Measurements from ENCODE around the gene GREB1. TPM values are rescaled to one million over a fixed set of nuclear protein-coding genes. Genes with fewer than 3 reads are reported as not detected.

The GREB1 gene
- total RNA-seq, 6 donors from 2014 or later: 0.39 to 5.4 (median 1.6) TPM

- Histone ChIP-seq H3K27ac (no peak overlapping the region), H3K4me3 (no peak overlapping the region), H3K27me3 (no peaks in the 10 kb centered on the region), H3K36me3 (no peaks in the 10 kb centered on the region), H3K9me3 (no peaks in the 10 kb centered on the region), H3K4me1 (no peaks in the 10 kb centered on the region)
- DNase-seq (no peak), ATAC-seq (ENCODE audit: low FRiP score in 2 of 2) (no peak)
- no peak for TF ChIP-seq POLR2AphosphoS5 (IDR thresholded peaks at IDR 0.05)
- no peak for TF ChIP-seq EP300 (IDR thresholded peaks at IDR 0.05)
- no peak for TF ChIP-seq POLR2A (IDR thresholded peaks at IDR 0.05)
- TF ChIP-seq, protein P1, sequence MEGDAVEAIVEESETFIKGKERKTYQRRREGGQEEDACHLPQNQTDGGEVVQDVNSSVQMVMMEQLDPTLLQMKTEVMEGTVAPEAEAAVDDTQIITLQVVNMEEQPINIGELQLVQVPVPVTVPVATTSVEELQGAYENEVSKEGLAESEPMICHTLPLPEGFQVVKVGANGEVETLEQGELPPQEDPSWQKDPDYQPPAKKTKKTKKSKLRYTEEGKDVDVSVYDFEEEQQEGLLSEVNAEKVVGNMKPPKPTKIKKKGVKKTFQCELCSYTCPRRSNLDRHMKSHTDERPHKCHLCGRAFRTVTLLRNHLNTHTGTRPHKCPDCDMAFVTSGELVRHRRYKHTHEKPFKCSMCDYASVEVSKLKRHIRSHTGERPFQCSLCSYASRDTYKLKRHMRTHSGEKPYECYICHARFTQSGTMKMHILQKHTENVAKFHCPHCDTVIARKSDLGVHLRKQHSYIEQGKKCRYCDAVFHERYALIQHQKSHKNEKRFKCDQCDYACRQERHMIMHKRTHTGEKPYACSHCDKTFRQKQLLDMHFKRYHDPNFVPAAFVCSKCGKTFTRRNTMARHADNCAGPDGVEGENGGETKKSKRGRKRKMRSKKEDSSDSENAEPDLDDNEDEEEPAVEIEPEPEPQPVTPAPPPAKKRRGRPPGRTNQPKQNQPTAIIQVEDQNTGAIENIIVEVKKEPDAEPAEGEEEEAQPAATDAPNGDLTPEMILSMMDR (IDR thresholded peaks at IDR 0.05): no peak
- 89 to 91% methylated on average over 9 to 14 of the region's 14 CpGs for WGBS, 2 donors
Measured at GRCh38 chr2:11566383-11566782, 32.5 kb downstream of the GREB1 start.

- WGBS, 2 donors: 93 to 94% methylated on average over 8 of the region's 8 CpGs
- DNase-seq (peak in 1 of 2 donors; percentile 10), ATAC-seq (ENCODE audit: low FRiP score in 2 of 2) (no peak)
- no peak for TF ChIP-seq POLR2A (IDR thresholded peaks at IDR 0.05)
- TF ChIP-seq, protein P1 (IDR thresholded peaks at IDR 0.05): no peak
- no peak for TF ChIP-seq EP300 (IDR thresholded peaks at IDR 0.05)
- no peak for TF ChIP-seq POLR2AphosphoS5 (IDR thresholded peaks at IDR 0.05)
- no peak overlapping the region for H3K4me3 ChIP-seq
- H3K4me1 ChIP-seq: no peaks in the 10 kb centered on the region
- H3K36me3 ChIP-seq: no peaks in the 10 kb centered on the region
- no peaks in the 10 kb centered on the region for H3K9me3 ChIP-seq
- no peak overlapping the region for H3K27ac ChIP-seq
- no peaks in the 10 kb centered on the region for H3K27me3 ChIP-seq
Measured at GRCh38 chr2:11567631-11568031, 33.8 kb downstream of the GREB1 start.

DNA sequence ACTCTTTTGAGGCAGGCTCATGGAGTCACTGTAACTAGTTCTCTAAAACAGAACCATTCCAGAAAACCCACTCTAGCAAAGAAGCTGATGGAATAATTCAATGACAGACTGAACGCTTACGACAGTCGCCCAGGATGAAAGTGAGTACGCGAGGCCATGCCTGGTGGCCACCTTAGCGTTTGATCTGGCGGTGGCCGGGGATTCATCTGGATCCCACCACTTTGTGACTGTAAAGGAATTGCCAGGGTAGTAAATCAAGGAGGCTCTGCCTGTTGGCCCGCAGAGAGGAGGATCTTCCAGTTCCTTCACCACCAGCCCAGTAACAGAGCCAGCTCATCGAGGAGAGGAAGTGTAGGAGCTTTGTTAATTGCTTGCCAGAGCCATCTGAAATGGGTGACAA, 34.6 kb downstream of the GREB1 start:
- no peak overlapping the region for H3K27ac ChIP-seq
- H3K9me3 ChIP-seq: no peaks in the 10 kb centered on the region
- 87% methylated on average over 10 of the region's 10 CpGs for WGBS, 2 donors
- TF ChIP-seq EP300 (IDR thresholded peaks at IDR 0.05) (no peak), POLR2A (IDR thresholded peaks at IDR 0.05) (no peak), POLR2AphosphoS5 (IDR thresholded peaks at IDR 0.05) (no peak)
- TF ChIP-seq, protein P1 (IDR thresholded peaks at IDR 0.05): no peak
- no peaks in the 10 kb centered on the region for H3K36me3 ChIP-seq
- no peak for DNase-seq
- no peaks in the 10 kb centered on the region for H3K27me3 ChIP-seq
- H3K4me3 ChIP-seq: no peak overlapping the region
- ATAC-seq (ENCODE audit: low FRiP score in 2 of 2): no peak
- H3K4me1 ChIP-seq: no peaks in the 10 kb centered on the region

DNA sequence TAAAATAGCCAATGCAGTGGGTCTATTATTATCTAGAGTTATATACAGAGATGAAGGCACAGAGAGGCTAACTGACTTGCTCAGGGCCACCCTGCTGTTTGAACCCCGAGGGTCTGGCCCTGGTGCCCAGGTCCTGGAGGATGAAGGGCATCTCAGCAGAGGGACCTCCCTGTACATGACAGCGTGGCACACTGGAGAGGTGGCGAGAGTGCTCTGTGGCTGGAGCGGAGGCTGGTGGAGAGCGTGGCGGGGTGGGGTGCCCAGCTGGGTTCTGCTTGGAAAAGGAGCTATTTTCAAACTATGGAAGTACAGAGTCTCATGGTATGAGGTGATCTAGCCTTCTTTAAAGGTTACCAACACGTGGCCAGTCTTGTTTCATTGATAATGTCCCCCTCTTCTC, 35.8 kb downstream of the GREB1 start:
- H3K36me3 ChIP-seq: no peaks in the 10 kb centered on the region
- H3K4me1 ChIP-seq: no peaks in the 10 kb centered on the region
- H3K27me3 ChIP-seq: no peaks in the 10 kb centered on the region
- 84 to 93% methylated on average over 7 of the region's 7 CpGs for WGBS, 2 donors
- no peak overlapping the region for H3K27ac ChIP-seq
- ATAC-seq (ENCODE audit: low FRiP score in 2 of 2) (no peak), DNase-seq (no peak)
- TF ChIP-seq, protein P1 (IDR thresholded peaks at IDR 0.05): no peak
- TF ChIP-seq POLR2A (IDR thresholded peaks at IDR 0.05) (no peak), EP300 (IDR thresholded peaks at IDR 0.05) (no peak)
- H3K4me3 ChIP-seq: no peak overlapping the region
- no peaks in the 10 kb centered on the region for H3K9me3 ChIP-seq

DNA sequence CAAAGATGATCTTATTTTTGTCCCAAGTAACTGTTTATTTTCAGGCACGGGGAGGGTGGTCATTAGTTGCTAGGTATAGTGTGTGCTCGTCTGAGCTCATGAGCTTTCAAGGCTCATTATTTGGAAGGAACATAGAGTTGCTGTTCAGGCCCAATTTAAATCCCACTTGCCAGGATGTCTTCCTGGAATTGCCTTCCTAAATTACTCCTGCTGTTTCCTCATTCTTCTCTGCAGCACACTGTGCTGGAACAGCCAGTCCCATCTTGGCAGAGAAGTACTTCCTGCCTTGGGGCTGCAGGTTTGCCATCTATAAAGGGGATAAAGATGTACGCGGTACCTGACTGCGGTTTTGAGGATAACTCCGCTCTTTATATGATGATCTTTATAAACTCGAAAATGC, 37.3 kb downstream of the GREB1 start:
- ATAC-seq (ENCODE audit: low FRiP score in 2 of 2) (no peak), DNase-seq (no peak)
- H3K36me3 ChIP-seq: no peaks in the 10 kb centered on the region
- H3K4me1 ChIP-seq: no peaks in the 10 kb centered on the region
- no peak overlapping the region for H3K27ac ChIP-seq
- no peaks in the 10 kb centered on the region for H3K27me3 ChIP-seq
- H3K9me3 ChIP-seq: no peaks in the 10 kb centered on the region
- H3K4me3 ChIP-seq: no peak overlapping the region
- no peak for TF ChIP-seq EP300 (IDR thresholded peaks at IDR 0.05)
- no peak for TF ChIP-seq POLR2AphosphoS5 (IDR thresholded peaks at IDR 0.05)
- TF ChIP-seq, protein P1 (IDR thresholded peaks at IDR 0.05): no peak
- no peak for TF ChIP-seq POLR2A (IDR thresholded peaks at IDR 0.05)
- 59 to 66% methylated on average over 7 of the region's 7 CpGs for WGBS, 2 donors

Data from upper lobe of left lung (tissue), 6 donors.